PFSK-1 (cell line): ENCODE measurements around the gene MPEG1.

Experiments
- POLR2AphosphoS5 ChIP-seq: IDR thresholded peaks from 2 replicates; pipeline ENCODE4 v1.6.1; 2012; ENCODE audit warnings: low read depth, mild to moderate bottlenecking, control low read depth, low read length, moderate library complexity
- REST ChIP-seq, 2 experiments: IDR thresholded peaks; 2 replicates each; pipeline versions ENCODE4 v1.6.1 to v1.8.0; 2011 to 2012; ENCODE audit warnings: low read depth in 2 of 2, low read length in 2 of 2, control low read depth in 1 of 2, inconsistent platforms in 1 of 2, mild to moderate bottlenecking in 1 of 2, moderate library complexity in 1 of 2; ENCODE audit not compliant: insufficient read depth in 1 of 2

- no peak for TF ChIP-seq POLR2AphosphoS5
- TF ChIP-seq REST (IDR thresholded peaks at IDR 0.05; ENCODE audit: insufficient read depth in 1 of 2, low read depth in 2 of 2, low read length in 2 of 2), result no peak
Observed at GRCh38 chr11:59255281-59255680, 42.6 kb upstream of the MPEG1 start.
